Measurements from ENCODE around the gene YJU2. TPM values are rescaled to one million over a fixed set of nuclear protein-coding genes. Genes with fewer than 3 reads are reported as not detected.

Gene YJU2
- polyA plus RNA-seq, 1 donor from 2014 or later, result 32.6 TPM

- H4K20me1 ChIP-seq (ENCODE audit: insufficient read depth), result no peaks in the 10 kb centered on the region
- no peaks in the 10 kb centered on the region for H3K9me2 ChIP-seq (ENCODE audit: insufficient read depth, low read length)
- no peaks in the 10 kb centered on the region for H3K36me3 ChIP-seq (ENCODE audit: insufficient read depth, low read length)
- H2AFZ ChIP-seq (ENCODE audit: low read depth, low read length), result no peak overlapping the region
- no peak overlapping the region for H3K4me2 ChIP-seq (ENCODE audit: low read length)
- no peaks in the 10 kb centered on the region for H3F3A ChIP-seq (ENCODE audit: insufficient read depth, low read length, poor library complexity, severe bottlenecking)
- TF ChIP-seq RAD21 (conservative IDR thresholded peaks at IDR 0.05), result no peak
- no peak for TF ChIP-seq MXI1 (conservative IDR thresholded peaks at IDR 0.05; ENCODE audit: poor library complexity, severe bottlenecking)
- TF ChIP-seq TAF1 (IDR thresholded peaks at IDR 0.05; ENCODE audit: low read depth), result no peak
- no peak for TF ChIP-seq SMC3 (conservative IDR thresholded peaks at IDR 0.05; ENCODE audit: poor library complexity)
- TF ChIP-seq EP300 (conservative IDR thresholded peaks at IDR 0.05; ENCODE audit: poor library complexity, severe bottlenecking), result no peak
- no peak for TF ChIP-seq POLR2AphosphoS5 (IDR thresholded peaks at IDR 0.05)
- TF ChIP-seq EZH2 (IDR thresholded peaks at IDR 0.05; ENCODE audit: borderline replicate concordance, insufficient read depth, low read length, poor library complexity, severe bottlenecking), result no peak
- TF ChIP-seq REST (IDR thresholded peaks at IDR 0.05; ENCODE audit: borderline replicate concordance), result no peak
- TF ChIP-seq CTCF (IDR thresholded peaks at IDR 0.05; ENCODE audit: poor library complexity, severe bottlenecking), result no peak
- no peak overlapping the region for H3K27ac ChIP-seq (ENCODE audit: low read length)
- no peaks in the 10 kb centered on the region for H3K9me3 ChIP-seq (ENCODE audit: low read length)
- H3K9ac ChIP-seq (ENCODE audit: low read length), result no peak overlapping the region
- no peaks in the 10 kb centered on the region for H3K79me2 ChIP-seq (replicated peaks; ENCODE audit: insufficient read depth, low read length)
- no peaks in the 10 kb centered on the region for H3K27me3 ChIP-seq (ENCODE audit: insufficient read depth, low read depth, low read length)
- no peak overlapping the region for H3K4me3 ChIP-seq (ENCODE audit: low read length)
Measured at GRCh38 chr19:4301590-4302242, 54.8 kb downstream of the YJU2 start.

- Histone ChIP-seq H3K9ac (ENCODE audit: low read length) (no peak within 1 kb of the TSS), H3K79me2 (replicated peaks; ENCODE audit: insufficient read depth, low read length) (no peaks in the 10 kb centered on the region), H2AFZ (ENCODE audit: low read depth, low read length) (no peak within 1 kb of the TSS), H3K9me3 (ENCODE audit: low read length) (no peaks in the 10 kb centered on the region), H4K20me1 (ENCODE audit: insufficient read depth) (no peaks in the 10 kb centered on the region), H3K27me3 (ENCODE audit: insufficient read depth, low read depth, low read length) (no peaks in the 10 kb centered on the region), H3K4me3 (ENCODE audit: low read length) (no peak within 1 kb of the TSS), H3K4me2 (ENCODE audit: low read length) (no peak within 1 kb of the TSS), H3F3A (ENCODE audit: insufficient read depth, low read length, poor library complexity, severe bottlenecking) (no peaks in the 10 kb centered on the region), H3K9me2 (ENCODE audit: insufficient read depth, low read length) (no peaks in the 10 kb centered on the region), H3K36me3 (ENCODE audit: insufficient read depth, low read length) (no peaks in the 10 kb centered on the region), H3K27ac (ENCODE audit: low read length) (no peak within 1 kb of the TSS)
- TF ChIP-seq SMC3 (conservative IDR thresholded peaks at IDR 0.05; ENCODE audit: poor library complexity), result no peak
- TF ChIP-seq TAF1 (IDR thresholded peaks at IDR 0.05; ENCODE audit: low read depth), result no peak
- no peak for TF ChIP-seq EP300 (conservative IDR thresholded peaks at IDR 0.05; ENCODE audit: poor library complexity, severe bottlenecking)
Measured at GRCh38 chr19:4302243-4302640, 55.4 kb downstream of the YJU2 start, which contains the start of gene TMIGD2. Gene TMIGD2, minus strand, starts transcription at chr19:4302389. Its CDS starts 4 bp downstream, at chr19:4302385.
